ENCODE data around the gene SPR.
"Not testable (repeated sequence)": the region's sequence is repeated elsewhere in the genome, so short reads cannot be mapped to it uniquely, and the experiment has no call there.

The SPR gene

GRCh38 chr2:72889991-72890390, 2.8 kb downstream of the SPR start:
- DNase-seq, result no peak

GRCh38 chr2:72891091-72891818, 4.0 kb downstream of the SPR start:
- DNase-seq, result no peak

GRCh38 chr2:72892506-72893173, 5.4 kb downstream of the SPR start:
- DNase-seq, result peak; percentile 61

- DNase-seq, result peak; percentile 63
Measured at GRCh38 chr2:72893594-72894319, 6.5 kb downstream of the SPR start.

GRCh38 chr2:72894514-72894913, 7.3 kb downstream of the SPR start:
- DNase-seq, result no peak

- no peak for DNase-seq
Measured at GRCh38 chr2:72895154-72895553, 7.9 kb downstream of the SPR start.

GRCh38 chr2:72895759-72896281, 8.6 kb downstream of the SPR start:
- peak; percentile 62 for DNase-seq

GRCh38 chr2:72896446-72896845, 9.2 kb downstream of the SPR start:
- DNase-seq, result peak; percentile 54

GRCh38 chr2:72897785-72898584, 10.8 kb downstream of the SPR start:
- no peak for DNase-seq

- no peak for DNase-seq
Measured at GRCh38 chr2:72898585-72898906, 11.3 kb downstream of the SPR start.

- no peak for DNase-seq
Measured at GRCh38 chr2:72900191-72900825, 13.1 kb downstream of the SPR start.

- DNase-seq, result no peak
Measured at GRCh38 chr2:72901426-72901825, 14.2 kb downstream of the SPR start.

GRCh38 chr2:72907369-72907768, 20.2 kb downstream of the SPR start:
- not testable (repeated sequence) for DNase-seq

GRCh38 chr2:72908741-72909140, 21.5 kb downstream of the SPR start:
- DNase-seq, result no peak

GRCh38 chr2:72911256-72911655, 24.0 kb downstream of the SPR start:
- DNase-seq, result no peak

GRCh38 chr2:72913486-72914205, 26.4 kb downstream of the SPR start:
- DNase-seq, result no peak

GRCh38 chr2:72914206-72914559, 27.0 kb downstream of the SPR start:
- DNase-seq, result no peak

GRCh38 chr2:72914589-72915319, 27.5 kb downstream of the SPR start:
- DNase-seq, result no peak

GRCh38 chr2:72915320-72915906, 28.2 kb downstream of the SPR start:
- no peak for DNase-seq

- DNase-seq, result no peak
Measured at GRCh38 chr2:72915907-72916742, 28.9 kb downstream of the SPR start.
